HK-2 (cell line): Measurements from ENCODE around the gene SCN5A.
"Not testable (repeated sequence)": the region's sequence is repeated elsewhere in the genome, so short reads cannot be mapped to it uniquely, and the experiment has no call there.

Experiments
- DNase-seq: peaks from one replicate; pipeline ENCODE4 v3.0.0-alpha.2; 2018; ENCODE audit not compliant: unreplicated experiment

Gene SCN5A

GRCh38 chr3:38578551-38578950, 70.9 kb downstream of the SCN5A start:
- DNase-seq: no peak

- no peak for DNase-seq
Measured at GRCh38 chr3:38578081-38578475, 71.4 kb downstream of the SCN5A start.

GRCh38 chr3:38577371-38578080, 72.0 kb downstream of the SCN5A start:
- DNase-seq: no peak

- DNase-seq: no peak
Measured at GRCh38 chr3:38576526-38577370, 72.7 kb downstream of the SCN5A start.

GRCh38 chr3:38576131-38576525, 73.4 kb downstream of the SCN5A start:
- DNase-seq: no peak

GRCh38 chr3:38575279-38575843, 74.1 kb downstream of the SCN5A start:
- DNase-seq: no peak

GRCh38 chr3:38574411-38575278, 74.8 kb downstream of the SCN5A start:
- DNase-seq: no peak

- DNase-seq: no peak
Measured at GRCh38 chr3:38573556-38573955, 75.9 kb downstream of the SCN5A start.

- DNase-seq: no peak
Measured at GRCh38 chr3:38573111-38573510, 76.4 kb downstream of the SCN5A start.

GRCh38 chr3:38567498-38567897, 82.0 kb downstream of the SCN5A start:
- DNase-seq: no peak

- DNase-seq: not testable (repeated sequence)
Measured at GRCh38 chr3:38566794-38567193, 82.7 kb downstream of the SCN5A start.

GRCh38 chr3:38566215-38566528, 83.3 kb downstream of the SCN5A start:
- no peak for DNase-seq

- no peak for DNase-seq
Measured at GRCh38 chr3:38565339-38566214, 83.9 kb downstream of the SCN5A start.

GRCh38 chr3:38564631-38565338, 84.7 kb downstream of the SCN5A start:
- DNase-seq: no peak

- no peak for DNase-seq
Measured at GRCh38 chr3:38563886-38564270, 85.6 kb downstream of the SCN5A start.

GRCh38 chr3:38563070-38563885, 86.2 kb downstream of the SCN5A start:
- DNase-seq: no peak

- no peak for DNase-seq
Measured at GRCh38 chr3:38562467-38562925, 87.0 kb downstream of the SCN5A start.

- no peak for DNase-seq
Measured at GRCh38 chr3:38561746-38562466, 87.6 kb downstream of the SCN5A start.
